Measurements from ENCODE around the gene GLIS2. TPM values are rescaled to one million over a fixed set of nuclear protein-coding genes. Genes with fewer than 3 reads are reported as not detected.
A peak's percentile ranks its signal among the peaks of the same experiment; 100 is the strongest.

GLIS2 gene
- total and polyA plus RNA-seq, 10 of the 15 experiments (the other 5 are each of a cell fraction or from before 2014, with no cell fraction given): 0.03 to 0.64 (median 0.18) TPM; not detected in 4

- no peak for TF ChIP-seq ZBTB11 (CRISPR knock-in tag; IDR thresholded peaks at IDR 0.05)
- TF ChIP-seq IKZF1 (conservative IDR thresholded peaks at IDR 0.05): peak; percentile 59; the same call in 1 of the 2 replicates
Measured at GRCh38 chr16:4273858-4274311, 42.0 kb upstream of the GLIS2 start (continued).

GRCh38 chr16:4275861-4276260 lies 40.0 kb upstream of the GLIS2 start:
- H3K36me3 ChIP-seq (ENCODE audit: control insufficient read depth in 2 of 2, insufficient read depth in 2 of 2, low read length in 1 of 2): no peaks in the 10 kb centered on the region
- ChIA-PET SMC1A (ENCODE audit: uncharacterized antibody, unreplicated experiment) (no interaction called here), RAD21 (ENCODE audit: unreplicated experiment) (no interaction called here), POLR2A (no interaction called here), CTCF (interaction anchor here (1.2 kb wide), 1 partner anchor 11 kb away, joined by 3 read pairs; no protein-coding TSS in a partner anchor)
- FAIRE-seq (no peak), DNase-seq (ENCODE audit: low read depth, low spot score) (no peak), ATAC-seq (no peak)
- H3K9ac ChIP-seq (ENCODE audit: control insufficient read depth, insufficient read depth, low read length): no peak overlapping the region
- H3K79me2 ChIP-seq (ENCODE audit: control insufficient read depth, insufficient read depth, low read length): peaks cover 9% of the 10 kb centered on the region
- no peak overlapping the region for H3K4me2 ChIP-seq (ENCODE audit: control insufficient read depth, insufficient read depth)
- no peaks in the 10 kb centered on the region for H3K27me3 ChIP-seq (replicated peaks in 1 of 2; ENCODE audit: control insufficient read depth in 2 of 2, insufficient read depth in 2 of 2, low read length in 1 of 2)
- H3K4me1 ChIP-seq (ENCODE audit: control insufficient read depth, insufficient read depth, low read length): no peaks in the 10 kb centered on the region; the same call in 1 of the 2 replicates
- H3K9me3 ChIP-seq (replicated peaks; ENCODE audit: control insufficient read depth, insufficient read depth, low read length): no peaks in the 10 kb centered on the region
- WGBS (ENCODE audit: insufficient coverage, insufficient replicate concordance, low lambda C conversion rate, missing lambda C conversion rate): 89% methylated on average over 6 of the region's 6 CpGs
- in situ Hi-C loops (cut with MboI) (no loop called here), intact Hi-C loops (cut with micrococcal nuclease; ENCODE audit: unreplicated experiment) (no loop called here)
- BruUV-seq (replicated peaks): no TSS peak
- no peak overlapping the region for H3K27ac ChIP-seq (ENCODE audit: control insufficient read depth, insufficient read depth)
- no peak overlapping the region for H3K4me3 ChIP-seq
- TF ChIP-seq IKZF1 (conservative IDR thresholded peaks at IDR 0.05) (no peak), MAX (IDR thresholded peaks at IDR 0.05; ENCODE audit: low read depth, low read length) (no peak), HDAC6 (IDR thresholded peaks at IDR 0.05; ENCODE audit: unreplicated experiment) (no peak), KLF5 (IDR thresholded peaks at IDR 0.05; ENCODE audit: partially characterized antibody) (no peak), IRF5 (IDR thresholded peaks at IDR 0.05; ENCODE audit: borderline replicate concordance) (no peak), NR2F1 (conservative IDR thresholded peaks at IDR 0.05) (no peak)
- H4K20me1 ChIP-seq (ENCODE audit: control insufficient read depth, insufficient read depth): no peaks in the 10 kb centered on the region
- H2AFZ ChIP-seq (ENCODE audit: control insufficient read depth, low read depth, low read length): no peak overlapping the region
